ELR (cell line): ENCODE data around the gene CACNB1.

Experiments
- DNase-seq: peaks from one replicate; pipeline ENCODE4 v3.0.0-alpha.2; 2015; ENCODE audit warnings: low read depth

Gene CACNB1

DNA sequence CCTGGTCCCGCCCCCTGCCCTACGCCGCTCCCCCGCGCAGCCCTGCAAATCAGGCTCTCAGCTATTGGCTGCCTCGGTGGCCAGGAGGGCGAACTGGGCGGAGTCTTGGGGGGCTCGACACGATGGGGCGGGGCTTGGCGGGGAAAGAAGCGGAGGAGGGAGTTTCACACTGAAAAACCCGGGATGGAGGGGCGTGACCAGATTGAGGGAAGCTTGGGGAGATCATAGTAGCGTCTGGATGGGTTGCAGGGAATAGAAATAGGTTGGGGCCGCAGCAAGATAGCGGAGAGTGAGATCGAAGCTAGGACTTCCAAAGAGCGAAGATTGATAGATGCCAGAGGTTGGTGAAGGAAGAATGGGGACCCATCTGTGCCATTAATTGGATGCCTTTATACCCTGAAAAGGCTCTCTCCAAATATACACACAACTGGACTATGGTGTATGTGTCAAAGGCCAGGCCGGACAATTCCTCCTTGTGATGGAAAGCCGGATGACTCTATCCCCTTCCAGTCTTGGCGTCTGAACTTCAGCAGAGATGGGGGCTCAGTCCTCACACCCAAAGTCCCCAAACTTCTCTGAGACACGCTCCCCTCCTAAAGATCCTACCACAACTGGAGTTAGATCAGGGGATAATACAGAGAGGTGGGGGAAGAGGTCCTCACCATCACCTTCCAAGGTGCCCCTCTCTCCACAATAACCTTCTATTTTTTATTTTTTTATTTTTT is 28.7 kb upstream of the CACNB1 start:
- peak; percentile 53 for DNase-seq

DNA sequence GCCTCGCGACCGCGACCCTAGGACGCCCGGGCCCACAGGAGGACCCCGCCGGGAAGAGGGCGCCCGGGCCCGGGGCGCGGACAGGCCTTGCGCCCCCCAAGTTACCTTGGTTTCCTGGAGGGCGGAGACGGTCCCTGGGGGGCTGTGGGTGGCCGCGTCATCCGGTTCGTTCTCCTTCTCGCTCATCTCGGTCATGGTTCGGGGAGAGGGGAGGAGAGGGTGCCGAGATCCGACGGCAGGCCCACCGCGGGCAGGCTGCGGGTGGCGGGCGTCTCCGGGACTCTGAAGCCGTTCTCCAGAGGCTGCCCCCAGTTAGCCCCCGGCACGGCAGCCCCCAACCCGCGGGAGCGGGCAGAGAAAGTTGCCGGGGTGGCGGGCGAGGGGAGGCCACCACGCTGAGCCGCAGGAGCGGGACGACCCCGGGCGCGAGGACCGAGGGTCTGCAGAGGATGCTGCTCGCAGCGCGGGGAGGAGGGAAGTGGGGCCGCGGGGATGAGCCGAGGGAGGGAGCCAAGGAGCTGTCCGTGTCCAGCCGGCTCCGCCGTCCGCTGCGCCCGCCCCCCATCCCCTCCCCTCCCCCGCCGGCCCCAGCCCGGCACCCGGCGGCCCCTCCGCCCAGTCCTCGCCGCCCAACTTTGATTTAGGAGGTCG is 28.0 kb upstream of the CACNB1 start, which contains the start of gene STAC2:
Gene STAC2, minus strand, starts transcription at position 638 of the 651 bp plus-strand sequence. Its CDS starts 443 bp downstream, at position 195.
- DNase-seq: no peak

DNA sequence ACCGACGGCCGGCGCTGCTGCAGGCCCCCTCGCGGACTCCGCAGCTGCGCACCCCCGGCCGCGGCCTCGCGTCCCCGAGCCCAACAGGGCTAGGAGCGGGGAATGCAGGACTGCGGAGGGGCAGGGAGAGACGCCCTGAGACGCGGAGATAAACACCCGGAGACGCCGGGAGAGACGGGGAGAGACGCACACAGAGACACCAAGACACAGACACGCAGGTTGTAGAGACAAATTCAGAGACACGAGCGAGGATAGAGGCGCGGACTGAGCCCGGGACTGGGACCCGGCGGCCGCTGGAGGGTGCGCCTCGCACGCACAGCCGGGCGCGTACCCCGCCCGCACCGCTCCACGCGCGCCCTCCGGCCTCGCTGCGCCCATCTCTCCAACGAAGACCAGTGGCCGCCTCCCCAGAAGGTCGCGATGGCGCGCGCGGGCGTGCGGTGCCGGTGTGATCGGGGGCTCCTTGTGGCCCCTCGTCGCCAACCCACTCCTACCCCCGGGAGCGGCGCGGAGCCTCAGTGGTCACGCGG is 27.4 kb upstream of the CACNB1 start:
- DNase-seq: no peak

DNA sequence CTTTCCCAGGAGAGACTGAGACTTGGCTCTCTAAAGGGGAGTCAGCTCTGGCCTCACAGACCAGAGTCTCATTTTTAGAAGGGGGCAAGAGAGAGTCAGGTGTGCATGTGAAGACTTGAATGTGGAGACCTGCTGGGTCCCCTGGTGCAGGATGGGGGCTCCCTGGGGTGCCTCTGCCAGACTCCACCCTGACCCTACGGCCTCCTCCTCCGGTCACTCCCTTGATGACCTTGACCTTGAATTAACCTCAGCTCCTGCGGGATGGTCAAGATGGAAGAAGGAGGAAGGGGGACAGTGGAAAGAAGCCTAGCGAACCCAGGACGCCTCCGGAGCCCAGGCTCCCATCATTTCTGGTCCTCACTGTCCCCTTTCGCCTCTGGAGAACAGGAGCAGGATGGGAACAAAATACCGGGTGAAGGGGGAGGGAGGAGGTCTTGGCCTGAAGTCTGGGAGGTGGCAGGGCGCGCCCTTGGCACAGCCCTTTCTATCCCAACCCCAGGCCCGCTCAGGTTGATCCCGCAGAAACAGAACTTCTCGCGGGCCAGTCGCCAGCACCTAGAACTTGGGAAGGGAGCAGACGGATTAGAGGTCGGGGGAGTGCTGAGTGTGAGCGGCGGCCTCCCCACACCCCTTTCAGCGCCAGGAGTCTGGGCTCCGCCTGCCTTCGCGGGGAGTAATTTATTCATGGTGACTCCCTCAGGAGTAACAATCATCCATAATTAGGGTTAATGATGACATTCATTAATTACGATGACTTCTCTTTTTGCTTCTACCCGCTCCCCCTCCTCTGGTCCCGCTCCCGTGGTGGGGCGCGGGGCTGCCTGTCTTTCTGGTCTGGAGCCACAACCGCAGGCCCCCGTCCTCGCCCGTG is 26.7 kb upstream of the CACNB1 start:
- DNase-seq: no peak

DNA sequence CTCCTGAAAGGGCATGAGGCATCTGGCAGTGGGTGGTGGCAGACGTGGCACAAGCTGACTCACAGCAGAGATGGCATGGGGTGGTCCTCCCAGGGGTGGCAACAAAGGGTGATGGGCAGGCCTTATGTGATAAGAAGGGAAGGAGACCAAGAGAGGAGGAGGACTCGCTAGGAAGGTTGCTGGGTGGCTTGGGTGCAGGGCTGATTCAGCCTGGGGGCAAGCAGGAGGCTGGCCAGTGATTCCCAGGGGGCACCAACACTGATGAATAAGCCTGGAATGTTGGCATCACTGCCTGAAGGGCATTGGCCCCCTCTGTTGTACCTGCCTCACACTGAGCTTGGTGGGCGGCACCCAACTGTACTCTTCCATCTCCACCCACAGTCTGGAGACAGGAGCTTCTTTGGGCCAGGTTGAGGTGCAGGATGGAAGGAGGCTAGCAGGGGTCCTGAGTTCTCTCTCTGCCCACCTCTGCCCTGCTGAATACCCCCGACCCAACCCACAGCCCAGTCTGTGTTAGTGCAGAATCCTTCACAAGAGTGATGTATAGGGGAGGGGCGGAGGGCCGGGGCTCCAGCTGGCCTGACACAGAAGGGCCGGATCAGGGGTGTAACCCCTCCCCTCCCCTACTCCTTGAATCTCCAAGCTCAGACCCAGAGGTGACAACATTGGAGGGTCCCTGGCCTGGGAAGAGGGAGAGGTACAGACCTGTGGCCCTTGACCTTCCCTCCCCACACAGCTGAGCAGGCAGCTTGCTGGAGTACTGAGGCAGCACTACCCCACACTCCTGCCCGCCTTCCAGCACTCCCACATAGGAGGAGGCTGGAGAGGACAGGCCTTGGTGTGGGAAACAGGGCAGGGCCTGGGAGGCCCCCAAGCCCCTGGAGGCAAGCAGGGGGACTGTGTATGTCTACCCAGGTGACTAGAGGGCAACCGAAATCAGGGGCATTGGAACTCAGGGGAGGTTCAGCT is 25.7 kb upstream of the CACNB1 start:
- no peak for DNase-seq

DNA sequence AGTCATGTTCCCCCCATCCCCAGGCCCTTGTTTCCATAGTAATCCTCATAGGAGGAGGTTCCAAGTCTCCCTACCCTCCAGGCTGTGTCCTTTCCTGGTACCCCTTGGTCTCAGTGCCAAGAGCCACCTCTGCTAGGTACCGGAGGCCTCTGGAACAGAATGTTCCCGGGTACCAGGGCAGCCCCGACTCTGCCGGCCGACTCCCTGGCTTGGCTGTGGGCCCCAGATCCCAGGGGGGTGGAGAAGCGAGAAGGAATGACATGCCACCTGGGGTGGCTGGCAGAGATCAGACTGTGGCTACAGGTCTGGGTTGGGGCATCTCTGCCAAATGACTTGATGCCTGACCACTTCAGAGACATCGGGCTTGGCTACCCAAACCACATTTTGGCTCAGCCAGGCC is 24.7 kb upstream of the CACNB1 start:
- DNase-seq: no peak

DNA sequence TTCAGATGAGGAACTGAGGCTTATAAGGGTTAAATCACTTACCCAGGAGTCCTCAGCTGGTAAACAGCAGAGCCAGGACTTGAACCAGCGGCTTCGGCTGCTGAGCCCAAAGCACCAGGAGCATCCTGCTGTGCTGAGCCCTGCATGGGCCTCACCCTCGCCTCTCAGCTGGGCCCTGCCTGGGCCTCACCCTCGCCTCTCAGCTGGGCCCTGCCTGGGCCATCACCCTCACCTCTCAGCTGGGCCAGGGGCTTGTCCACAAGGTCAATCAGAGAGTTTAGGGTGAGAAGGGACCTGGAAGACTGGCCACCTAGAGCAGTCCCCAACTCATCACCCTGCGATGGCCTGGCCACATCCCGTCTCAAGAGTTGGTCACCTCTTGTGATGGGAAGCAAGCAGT is 24.1 kb upstream of the CACNB1 start:
- no peak for DNase-seq

DNA sequence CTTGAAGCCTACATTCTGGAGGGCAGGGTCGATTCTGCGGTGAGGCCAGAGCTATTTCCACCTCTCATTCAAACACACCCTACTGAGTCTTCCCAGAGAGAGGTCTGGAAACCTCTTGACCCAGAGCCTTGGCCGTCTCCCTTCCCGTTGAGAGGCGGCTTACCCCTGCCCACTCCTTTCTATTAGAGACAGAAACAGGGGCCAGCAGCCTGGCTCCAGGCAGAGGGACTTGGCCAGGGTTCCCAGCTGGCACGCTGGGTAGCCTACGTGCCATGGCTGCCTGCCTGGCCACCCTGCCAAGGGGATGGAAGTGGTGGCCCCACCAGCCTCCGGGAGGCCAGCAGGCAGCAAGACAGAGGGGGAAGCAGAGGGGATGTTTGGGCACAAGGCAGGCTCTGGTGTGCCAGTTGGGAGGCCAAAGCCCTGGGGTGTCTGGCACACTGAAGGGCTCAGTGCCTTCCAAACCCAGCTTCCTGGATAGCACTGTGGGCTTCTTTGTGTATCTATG is 22.2 kb upstream of the CACNB1 start:
- no peak for DNase-seq

DNA sequence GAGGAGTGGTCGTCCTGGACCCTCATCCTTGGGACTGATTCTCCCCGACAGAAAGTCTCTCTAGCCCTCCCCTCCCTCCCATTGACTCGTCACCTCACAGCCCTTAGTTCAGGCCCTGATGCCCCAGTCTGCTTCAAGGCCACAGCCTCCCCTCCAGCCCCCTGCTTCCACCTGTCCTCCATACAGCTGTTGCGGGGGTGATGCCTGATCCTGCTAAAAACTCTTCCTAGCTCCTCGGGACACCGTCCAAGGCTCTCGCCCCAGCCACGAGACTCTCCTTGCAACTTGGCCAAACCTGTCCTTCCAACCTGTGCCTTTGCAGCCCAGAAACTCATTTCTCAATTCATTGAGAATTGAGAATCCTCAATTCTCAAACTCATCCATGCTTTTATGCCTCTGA is 21.4 kb upstream of the CACNB1 start:
- DNase-seq: no peak

DNA sequence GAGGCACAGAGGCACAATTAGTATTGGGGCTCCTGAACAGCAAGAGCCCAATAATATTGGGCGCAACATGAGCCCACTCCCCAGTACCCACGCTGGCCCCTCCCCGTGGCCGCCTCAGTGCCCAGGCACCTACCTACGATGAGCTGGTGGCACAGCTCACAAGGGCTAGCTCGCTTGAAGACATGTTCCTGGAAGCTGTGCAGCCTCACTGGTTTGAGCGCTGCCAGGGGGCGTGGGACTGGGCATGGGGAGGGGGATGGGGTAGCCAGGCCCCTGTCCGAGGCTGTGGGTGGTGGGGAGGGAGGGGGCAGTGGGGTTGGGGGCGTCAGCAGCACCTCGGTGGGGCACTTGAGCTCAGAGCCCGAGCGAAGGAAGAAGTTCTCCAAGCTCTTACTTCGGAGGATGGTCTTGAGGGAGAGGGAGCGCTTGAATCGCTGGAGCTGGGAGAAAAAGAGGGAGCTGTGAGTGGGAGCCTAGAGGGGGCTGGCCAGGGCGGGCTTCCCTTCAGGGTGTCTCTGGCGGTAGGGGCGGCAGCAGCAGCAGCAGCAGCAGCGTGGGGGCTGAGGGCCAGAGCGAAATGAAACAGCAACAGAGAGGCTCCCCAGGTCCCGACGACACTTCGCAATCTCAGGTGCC is 20.4 kb upstream of the CACNB1 start:
- DNase-seq: no peak

DNA sequence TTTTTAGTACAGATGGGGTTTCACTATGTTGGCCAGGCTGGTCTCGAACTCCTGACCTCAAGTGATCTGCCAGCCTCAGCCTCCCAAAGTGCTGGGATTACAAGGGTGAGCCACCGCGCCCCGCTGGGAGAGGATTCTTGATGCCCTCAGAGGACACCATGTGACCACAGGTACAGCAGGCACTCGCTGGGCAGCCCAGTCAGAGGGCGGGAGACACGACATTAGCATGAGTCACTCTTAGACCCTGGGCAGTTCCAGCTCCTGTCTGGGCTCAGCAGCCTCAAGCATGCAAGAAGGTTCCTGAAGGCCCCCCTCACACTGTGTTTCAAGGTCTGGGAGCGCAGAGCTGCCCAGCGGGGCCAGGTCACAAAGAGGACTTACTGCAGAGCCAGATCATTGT is 16.4 kb upstream of the CACNB1 start:
- peak; percentile 66 for DNase-seq

DNA sequence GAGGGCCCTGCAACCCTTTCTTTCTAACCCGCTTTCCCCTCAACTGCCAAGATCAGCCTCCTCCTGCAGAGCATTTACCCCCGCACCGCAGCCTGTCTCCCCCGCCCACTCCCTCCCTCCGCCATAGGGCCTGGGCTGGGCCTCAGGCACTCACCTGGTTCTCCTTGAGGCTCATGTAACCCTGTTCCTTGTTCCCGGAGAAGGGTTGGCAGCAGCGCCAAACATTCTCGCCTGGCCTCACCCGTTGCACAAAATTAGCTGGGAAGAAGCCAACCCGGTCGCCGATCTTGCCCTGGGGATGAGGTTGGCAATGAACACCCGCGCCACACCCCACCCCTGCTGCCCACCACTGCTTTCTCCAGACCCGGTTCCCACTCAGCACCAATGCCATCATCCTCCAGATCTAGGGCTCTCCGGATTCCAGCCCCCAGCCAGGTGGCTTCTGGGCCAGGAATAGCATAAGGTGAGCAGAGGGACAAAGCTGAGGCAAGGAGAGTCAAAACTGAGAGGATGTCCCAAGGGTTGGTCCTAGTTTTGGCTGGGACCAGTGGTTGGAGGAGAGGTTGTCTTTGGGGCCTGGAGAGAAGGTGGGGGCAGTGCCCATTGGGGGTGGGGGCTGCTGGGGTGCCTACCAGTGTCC is 15.5 kb upstream of the CACNB1 start:
- DNase-seq: no peak

DNA sequence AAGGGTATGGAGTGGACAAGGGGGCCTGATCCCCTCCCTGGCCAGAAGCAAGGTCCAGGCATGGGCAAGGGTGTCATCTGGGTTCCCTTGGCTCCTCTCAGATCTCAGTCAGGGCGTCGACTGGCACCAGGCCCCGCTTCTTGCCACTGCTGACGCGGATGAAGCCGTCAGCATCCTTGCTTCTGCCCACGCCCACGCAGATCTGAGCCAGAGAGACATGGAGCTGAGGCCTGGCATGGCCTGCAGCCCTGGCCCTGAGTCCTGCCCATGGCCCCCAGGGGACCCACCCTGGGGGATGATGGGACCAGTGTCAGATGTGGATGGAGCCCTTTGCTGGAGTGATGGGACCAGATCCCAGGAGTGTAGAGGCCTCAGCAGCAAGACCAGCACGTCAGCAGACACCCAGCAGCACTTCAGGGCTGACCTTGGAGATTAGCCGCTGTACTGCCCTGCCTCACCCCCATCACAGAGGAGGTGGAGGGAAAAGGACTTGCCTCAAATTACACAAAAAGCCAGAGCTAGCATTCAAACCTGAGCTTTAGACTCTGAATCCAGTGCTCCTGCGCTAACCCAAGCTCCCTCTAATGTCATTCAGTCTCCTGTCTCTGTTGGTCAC is 14.8 kb upstream of the CACNB1 start:
- DNase-seq: no peak

DNA sequence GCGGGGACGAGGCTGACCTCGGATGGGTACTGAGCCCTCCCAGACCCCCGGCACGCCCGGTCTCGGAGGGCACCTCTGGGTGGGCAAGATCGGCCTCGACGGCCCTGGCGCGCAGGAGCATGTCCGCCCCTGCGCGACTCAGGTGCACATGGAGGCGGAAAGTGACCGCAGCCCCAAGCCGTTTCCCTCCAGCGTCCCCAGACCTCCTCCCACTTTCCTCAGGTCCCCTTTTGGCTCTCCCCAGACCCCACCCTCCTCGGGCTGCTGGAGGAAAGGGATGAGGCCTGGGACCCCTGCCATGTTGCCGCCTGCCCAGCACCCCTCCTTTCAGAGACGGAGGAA is 12.6 kb upstream of the CACNB1 start:
- no peak for DNase-seq

DNA sequence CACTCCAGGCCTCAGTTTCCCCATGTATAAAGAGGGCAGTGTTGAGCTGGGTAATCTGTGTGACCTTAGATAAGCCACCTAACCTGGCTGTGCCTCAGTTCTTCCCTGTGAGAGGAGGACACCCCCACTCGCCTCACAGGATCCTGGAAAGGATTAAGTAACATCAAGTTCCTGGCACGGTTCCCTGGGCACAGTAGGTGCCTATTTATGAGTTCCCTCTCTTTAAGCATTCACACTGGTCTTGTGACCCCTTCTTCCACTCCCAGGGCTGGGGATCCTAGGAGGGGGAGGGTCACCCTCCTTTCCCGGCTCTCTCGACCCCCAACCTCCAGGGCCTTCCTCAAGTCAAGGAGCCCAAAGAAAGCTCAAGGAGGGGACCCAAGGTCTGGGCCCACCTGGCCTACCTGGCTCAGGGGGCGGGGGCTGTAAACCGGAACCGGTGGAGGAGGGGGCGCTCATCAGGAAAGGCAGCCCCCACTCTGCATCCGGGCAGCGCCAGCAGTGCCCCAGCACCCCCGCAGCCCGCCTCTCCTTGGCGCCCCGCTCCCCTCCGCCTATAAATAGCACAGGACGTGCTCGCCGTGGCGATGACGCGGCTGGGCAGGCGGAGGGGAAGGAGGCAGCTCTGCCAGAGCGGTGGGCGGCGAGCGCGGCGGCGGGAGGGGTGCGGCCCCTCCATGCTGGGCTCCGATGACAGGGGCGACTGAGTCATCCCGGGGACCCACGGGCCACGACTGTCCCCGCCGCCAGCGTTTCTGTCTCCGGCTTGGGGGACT is 12.0 kb upstream of the CACNB1 start:
- DNase-seq: peak; percentile 64

DNA sequence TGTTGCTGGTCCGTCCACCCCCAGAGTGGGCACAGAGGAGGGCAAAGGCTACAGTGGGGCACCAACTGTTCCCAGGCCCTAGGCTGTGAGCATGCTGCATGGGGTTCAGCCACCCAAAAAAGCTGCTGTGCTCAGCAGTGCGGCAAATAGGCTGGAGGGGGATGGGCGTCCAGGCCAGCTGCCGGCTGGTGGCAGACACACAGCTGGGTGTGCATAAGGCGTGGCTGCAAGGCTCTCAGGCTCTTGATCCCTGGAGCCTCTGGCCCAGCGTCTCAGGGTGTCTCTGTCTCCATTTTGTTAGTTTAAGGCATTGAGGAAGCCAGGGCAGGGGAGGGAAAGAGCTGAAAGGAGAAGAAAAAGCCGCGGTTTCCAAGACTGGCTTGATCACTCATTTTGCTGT is 11.4 kb upstream of the CACNB1 start:
- no peak for DNase-seq

DNA sequence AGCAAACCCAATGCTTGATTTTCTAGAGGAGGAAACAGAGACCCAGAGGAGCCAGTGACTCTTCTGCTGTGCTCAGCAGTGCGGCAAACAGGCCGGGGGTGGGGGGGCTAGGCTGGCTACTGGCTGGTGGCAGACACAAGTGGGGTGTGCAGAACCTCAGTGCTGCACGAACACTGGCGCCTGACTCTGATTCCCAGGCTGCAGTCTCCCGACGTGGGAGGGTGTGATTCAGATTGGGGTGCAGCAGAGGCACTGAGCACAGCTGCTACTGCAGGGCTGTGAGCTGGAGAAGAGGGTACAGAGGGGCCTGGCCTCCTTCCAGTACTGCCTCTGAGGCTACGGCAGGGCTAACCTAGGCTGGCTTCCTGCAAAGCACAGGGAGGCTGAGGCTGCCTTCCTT is 10.7 kb upstream of the CACNB1 start:
- DNase-seq: no peak

DNA sequence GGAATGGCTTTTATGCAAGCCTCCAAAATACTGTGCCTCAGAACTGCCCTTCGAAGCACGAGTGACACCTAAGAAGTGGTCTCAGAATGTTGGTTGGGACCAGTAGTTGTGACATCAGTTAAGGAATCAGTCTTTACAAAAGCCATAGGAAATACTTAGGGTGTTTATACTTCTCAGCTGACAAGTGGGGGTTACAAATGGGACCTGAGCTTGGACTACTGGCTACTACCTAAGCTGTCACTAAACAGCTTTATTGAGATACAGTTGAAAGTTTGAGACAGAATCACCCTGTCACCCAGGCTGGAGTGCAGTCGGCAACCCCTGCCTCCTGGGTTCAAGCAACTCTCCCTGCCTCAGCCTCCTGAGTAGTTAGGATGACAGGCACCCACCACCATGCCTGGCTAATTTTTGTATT is 7.7 kb upstream of the CACNB1 start:
- peak; percentile 19 for DNase-seq

DNA sequence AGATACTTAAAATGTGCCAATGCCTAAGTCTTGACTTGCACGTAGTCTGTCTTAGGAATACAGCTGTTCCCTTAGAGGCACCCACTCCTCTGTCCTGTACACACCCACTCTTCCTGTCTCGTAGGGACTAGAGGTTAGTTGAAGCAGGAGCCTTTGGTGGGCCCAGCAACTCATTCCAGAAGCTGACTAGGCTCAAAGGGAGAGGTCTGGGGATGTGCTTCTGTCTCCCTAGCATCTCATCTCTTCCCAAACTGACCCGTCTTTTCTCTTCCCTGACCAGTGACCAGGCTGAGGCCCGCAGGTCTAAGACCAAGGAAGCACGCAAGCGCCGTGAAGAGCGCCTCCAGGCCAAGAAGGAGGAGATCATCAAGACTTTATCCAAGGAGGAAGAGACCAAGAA is 6.8 kb upstream of the CACNB1 start:
- no peak for DNase-seq
